Measurements from ENCODE around the gene GLG1. TPM values are rescaled to one million over a fixed set of nuclear protein-coding genes. Genes with fewer than 3 reads are reported as not detected.
"Not testable (repeated sequence)": the region's sequence is repeated elsewhere in the genome, so short reads cannot be mapped to it uniquely, and the experiment has no call there.

GLG1 gene
- polyA plus RNA-seq, 1 donor from 2014 or later, result 36.6 TPM

DNA sequence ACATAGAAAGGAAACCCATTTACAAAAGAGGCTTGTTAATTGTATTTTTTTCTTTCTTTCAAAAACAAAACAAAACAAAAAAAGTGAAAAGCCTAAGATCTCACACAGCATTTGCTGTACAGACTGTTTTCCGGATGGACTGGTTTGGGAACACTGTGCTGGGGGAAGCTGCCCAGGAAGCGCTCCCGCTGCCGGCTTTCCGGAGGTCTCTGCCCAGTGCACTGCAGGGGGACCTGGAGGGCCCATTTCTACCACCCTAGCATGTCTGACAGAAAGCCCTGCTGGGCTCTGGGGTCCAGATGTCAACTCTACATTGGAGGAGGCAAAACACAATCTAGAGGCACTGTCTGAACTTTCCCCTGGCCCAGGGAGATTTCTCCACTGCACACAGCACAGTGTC lies 159.3 kb downstream of the GLG1 start:
- TF ChIP-seq SMC3 (conservative IDR thresholded peaks at IDR 0.05; ENCODE audit: poor library complexity) (no peak), MXI1 (conservative IDR thresholded peaks at IDR 0.05; ENCODE audit: poor library complexity, severe bottlenecking) (no peak), EP300 (conservative IDR thresholded peaks at IDR 0.05; ENCODE audit: poor library complexity, severe bottlenecking) (no peak)
- H3K9ac ChIP-seq (ENCODE audit: low read length), result no peak overlapping the region
- no peaks in the 10 kb centered on the region for H3K36me3 ChIP-seq (ENCODE audit: insufficient read depth, low read length)
- no peaks in the 10 kb centered on the region for H3K27me3 ChIP-seq (ENCODE audit: insufficient read depth, low read depth, low read length)
- H2AFZ ChIP-seq (ENCODE audit: low read depth, low read length), result no peak overlapping the region
- no peak overlapping the region for H3K4me2 ChIP-seq (ENCODE audit: low read length)
- H3K4me3 ChIP-seq (ENCODE audit: low read length), result no peak overlapping the region
- no peaks in the 10 kb centered on the region for H3K9me2 ChIP-seq (ENCODE audit: insufficient read depth, low read length)
- H4K20me1 ChIP-seq (ENCODE audit: insufficient read depth), result no peaks in the 10 kb centered on the region
- H3K79me2 ChIP-seq (replicated peaks; ENCODE audit: insufficient read depth, low read length), result no peaks in the 10 kb centered on the region
- H3F3A ChIP-seq (ENCODE audit: insufficient read depth, low read length, poor library complexity, severe bottlenecking), result no peaks in the 10 kb centered on the region
- no peak overlapping the region for H3K27ac ChIP-seq (ENCODE audit: low read length)
- no peaks in the 10 kb centered on the region for H3K9me3 ChIP-seq (ENCODE audit: low read length)

DNA sequence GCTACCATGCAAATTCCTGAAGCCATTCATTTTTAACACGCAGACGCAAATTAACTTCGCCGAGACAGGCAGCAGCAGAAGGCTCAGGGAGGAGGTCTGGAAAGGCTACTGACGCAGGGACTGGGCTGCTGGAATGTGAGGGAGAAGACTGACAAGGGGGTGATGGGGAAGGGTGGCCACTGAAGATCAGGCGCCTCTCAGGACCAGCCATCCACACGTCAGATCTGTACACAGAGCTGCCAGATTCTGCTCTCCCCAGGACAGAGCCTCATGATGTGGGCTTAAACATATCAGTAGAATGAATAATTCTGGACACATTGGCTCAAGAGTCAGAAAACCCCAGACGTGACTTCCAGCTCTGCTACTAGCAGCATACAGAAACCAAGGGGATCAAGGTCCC lies 160.0 kb downstream of the GLG1 start:
- H3K9me2 ChIP-seq (ENCODE audit: insufficient read depth, low read length), result no peaks in the 10 kb centered on the region
- no peak overlapping the region for H2AFZ ChIP-seq (ENCODE audit: low read depth, low read length)
- H3K9me3 ChIP-seq (ENCODE audit: low read length), result no peaks in the 10 kb centered on the region
- H3K27me3 ChIP-seq (ENCODE audit: insufficient read depth, low read depth, low read length), result no peaks in the 10 kb centered on the region
- no peaks in the 10 kb centered on the region for H3F3A ChIP-seq (ENCODE audit: insufficient read depth, low read length, poor library complexity, severe bottlenecking)
- H3K9ac ChIP-seq (ENCODE audit: low read length), result no peak overlapping the region
- H3K27ac ChIP-seq (ENCODE audit: low read length), result no peak overlapping the region
- H3K36me3 ChIP-seq (ENCODE audit: insufficient read depth, low read length), result no peaks in the 10 kb centered on the region
- H3K4me3 ChIP-seq (ENCODE audit: low read length), result no peak overlapping the region
- TF ChIP-seq EZH2 (IDR thresholded peaks at IDR 0.05; ENCODE audit: borderline replicate concordance, insufficient read depth, low read length, poor library complexity, severe bottlenecking) (no peak), MXI1 (conservative IDR thresholded peaks at IDR 0.05; ENCODE audit: poor library complexity, severe bottlenecking) (no peak), TAF1 (IDR thresholded peaks at IDR 0.05; ENCODE audit: low read depth) (no peak), POLR2AphosphoS5 (IDR thresholded peaks at IDR 0.05) (no peak), EP300 (conservative IDR thresholded peaks at IDR 0.05; ENCODE audit: poor library complexity, severe bottlenecking) (no peak), SMC3 (conservative IDR thresholded peaks at IDR 0.05; ENCODE audit: poor library complexity) (no peak), RAD21 (conservative IDR thresholded peaks at IDR 0.05) (no peak)
- TF ChIP-seq, protein P1, sequence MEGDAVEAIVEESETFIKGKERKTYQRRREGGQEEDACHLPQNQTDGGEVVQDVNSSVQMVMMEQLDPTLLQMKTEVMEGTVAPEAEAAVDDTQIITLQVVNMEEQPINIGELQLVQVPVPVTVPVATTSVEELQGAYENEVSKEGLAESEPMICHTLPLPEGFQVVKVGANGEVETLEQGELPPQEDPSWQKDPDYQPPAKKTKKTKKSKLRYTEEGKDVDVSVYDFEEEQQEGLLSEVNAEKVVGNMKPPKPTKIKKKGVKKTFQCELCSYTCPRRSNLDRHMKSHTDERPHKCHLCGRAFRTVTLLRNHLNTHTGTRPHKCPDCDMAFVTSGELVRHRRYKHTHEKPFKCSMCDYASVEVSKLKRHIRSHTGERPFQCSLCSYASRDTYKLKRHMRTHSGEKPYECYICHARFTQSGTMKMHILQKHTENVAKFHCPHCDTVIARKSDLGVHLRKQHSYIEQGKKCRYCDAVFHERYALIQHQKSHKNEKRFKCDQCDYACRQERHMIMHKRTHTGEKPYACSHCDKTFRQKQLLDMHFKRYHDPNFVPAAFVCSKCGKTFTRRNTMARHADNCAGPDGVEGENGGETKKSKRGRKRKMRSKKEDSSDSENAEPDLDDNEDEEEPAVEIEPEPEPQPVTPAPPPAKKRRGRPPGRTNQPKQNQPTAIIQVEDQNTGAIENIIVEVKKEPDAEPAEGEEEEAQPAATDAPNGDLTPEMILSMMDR (IDR thresholded peaks at IDR 0.05; ENCODE audit: poor library complexity, severe bottlenecking), result no peak
- TF ChIP-seq, protein P2, sequence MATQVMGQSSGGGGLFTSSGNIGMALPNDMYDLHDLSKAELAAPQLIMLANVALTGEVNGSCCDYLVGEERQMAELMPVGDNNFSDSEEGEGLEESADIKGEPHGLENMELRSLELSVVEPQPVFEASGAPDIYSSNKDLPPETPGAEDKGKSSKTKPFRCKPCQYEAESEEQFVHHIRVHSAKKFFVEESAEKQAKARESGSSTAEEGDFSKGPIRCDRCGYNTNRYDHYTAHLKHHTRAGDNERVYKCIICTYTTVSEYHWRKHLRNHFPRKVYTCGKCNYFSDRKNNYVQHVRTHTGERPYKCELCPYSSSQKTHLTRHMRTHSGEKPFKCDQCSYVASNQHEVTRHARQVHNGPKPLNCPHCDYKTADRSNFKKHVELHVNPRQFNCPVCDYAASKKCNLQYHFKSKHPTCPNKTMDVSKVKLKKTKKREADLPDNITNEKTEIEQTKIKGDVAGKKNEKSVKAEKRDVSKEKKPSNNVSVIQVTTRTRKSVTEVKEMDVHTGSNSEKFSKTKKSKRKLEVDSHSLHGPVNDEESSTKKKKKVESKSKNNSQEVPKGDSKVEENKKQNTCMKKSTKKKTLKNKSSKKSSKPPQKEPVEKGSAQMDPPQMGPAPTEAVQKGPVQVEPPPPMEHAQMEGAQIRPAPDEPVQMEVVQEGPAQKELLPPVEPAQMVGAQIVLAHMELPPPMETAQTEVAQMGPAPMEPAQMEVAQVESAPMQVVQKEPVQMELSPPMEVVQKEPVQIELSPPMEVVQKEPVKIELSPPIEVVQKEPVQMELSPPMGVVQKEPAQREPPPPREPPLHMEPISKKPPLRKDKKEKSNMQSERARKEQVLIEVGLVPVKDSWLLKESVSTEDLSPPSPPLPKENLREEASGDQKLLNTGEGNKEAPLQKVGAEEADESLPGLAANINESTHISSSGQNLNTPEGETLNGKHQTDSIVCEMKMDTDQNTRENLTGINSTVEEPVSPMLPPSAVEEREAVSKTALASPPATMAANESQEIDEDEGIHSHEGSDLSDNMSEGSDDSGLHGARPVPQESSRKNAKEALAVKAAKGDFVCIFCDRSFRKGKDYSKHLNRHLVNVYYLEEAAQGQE (IDR thresholded peaks at IDR 0.05; ENCODE audit: borderline replicate concordance), result no peak
- H3K4me2 ChIP-seq (ENCODE audit: low read length), result no peak overlapping the region
- no peaks in the 10 kb centered on the region for H4K20me1 ChIP-seq (ENCODE audit: insufficient read depth)
- H3K79me2 ChIP-seq (replicated peaks; ENCODE audit: insufficient read depth, low read length), result no peaks in the 10 kb centered on the region

DNA sequence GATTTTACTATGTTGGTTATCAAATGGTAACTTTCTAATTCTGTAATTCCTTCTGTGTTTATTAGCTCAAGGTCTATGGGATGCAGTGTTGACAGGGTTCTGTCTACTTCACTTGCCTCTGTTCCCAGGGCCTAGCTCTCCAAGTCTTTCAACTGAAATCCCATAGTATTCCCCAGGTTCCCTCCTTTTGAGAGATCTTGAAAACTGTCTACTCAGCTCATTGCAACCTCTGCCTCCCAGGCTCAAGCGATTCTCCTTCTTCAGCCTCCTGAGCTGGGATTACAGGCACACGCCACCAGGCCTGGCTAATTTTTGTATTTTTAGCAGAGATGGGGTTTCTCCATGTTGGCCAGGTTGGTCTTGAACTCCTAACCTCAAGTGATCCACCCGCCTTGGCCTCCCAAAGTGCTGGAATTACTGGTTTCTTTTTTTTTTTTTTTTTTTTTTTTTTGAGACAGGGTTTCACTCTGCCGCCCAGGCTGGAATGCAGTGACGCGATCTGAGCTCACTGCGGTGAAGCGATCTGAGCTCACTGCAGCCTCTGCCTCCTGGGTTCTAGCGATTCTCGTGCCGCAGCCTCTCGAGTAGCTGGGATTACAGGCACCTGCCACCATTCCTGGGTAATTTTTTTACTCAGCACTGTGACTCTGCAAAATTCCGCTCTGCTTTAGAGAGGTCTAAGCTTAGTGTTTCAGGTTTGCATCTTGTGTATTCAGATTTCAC lies 163.1 kb downstream of the GLG1 start:
- not testable (repeated sequence) for H3K27me3 ChIP-seq (ENCODE audit: insufficient read depth, low read depth, low read length); H3K4me3 ChIP-seq (ENCODE audit: low read length); H3K9me3 ChIP-seq (ENCODE audit: low read length); H3K4me2 ChIP-seq (ENCODE audit: low read length); H3K27ac ChIP-seq (ENCODE audit: low read length); H3K79me2 ChIP-seq (replicated peaks; ENCODE audit: insufficient read depth, low read length); H2AFZ ChIP-seq (ENCODE audit: low read depth, low read length); H4K20me1 ChIP-seq (ENCODE audit: insufficient read depth); H3K36me3 ChIP-seq (ENCODE audit: insufficient read depth, low read length); H3K9ac ChIP-seq (ENCODE audit: low read length); H3K9me2 ChIP-seq (ENCODE audit: insufficient read depth, low read length); H3F3A ChIP-seq (ENCODE audit: insufficient read depth, low read length, poor library complexity, severe bottlenecking)

Data from neural cell (in vitro differentiated cells).